ENCODE measurements around the gene STK32C.

Gene STK32C

DNA sequence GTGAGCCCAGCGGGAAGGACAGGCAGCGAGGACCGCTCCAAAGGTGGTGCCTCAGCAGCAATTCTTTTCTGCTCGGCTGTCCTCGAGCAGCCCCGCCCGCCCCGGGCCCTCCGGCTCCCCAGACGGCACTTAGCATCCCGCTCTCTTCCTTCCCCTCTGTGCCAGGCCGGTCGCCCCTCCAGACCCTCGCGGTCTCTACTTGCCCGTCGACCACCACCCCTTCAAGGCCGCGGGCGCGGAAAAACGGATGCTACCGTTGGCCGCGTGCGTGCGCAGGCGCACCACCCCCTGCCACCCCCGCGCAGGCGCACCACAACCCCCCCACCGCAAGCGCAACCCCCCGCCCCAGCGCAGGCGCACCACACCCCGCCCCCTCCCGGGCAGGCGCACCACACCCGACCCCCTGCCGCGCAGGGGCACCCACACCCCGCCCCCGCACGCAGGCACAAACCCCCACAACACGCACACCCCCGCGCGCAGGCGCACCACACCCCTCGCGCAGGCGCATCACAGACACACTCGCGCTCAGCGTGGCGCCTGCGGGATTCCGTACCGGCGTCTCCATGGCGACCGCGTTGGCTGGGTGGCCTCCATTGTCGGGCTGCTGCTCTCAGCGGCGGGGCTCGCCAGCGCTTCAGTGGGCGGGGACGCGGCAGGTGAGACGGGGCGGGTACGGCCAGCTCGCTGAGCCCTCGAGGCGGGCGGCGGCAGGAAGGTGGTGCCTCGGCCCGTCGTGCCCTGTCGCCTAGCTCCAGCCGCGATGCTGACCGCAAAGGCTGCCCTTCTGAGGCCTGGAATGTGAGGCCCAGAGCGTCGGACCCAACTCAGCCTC, 24.1 kb upstream of the STK32C start, which contains the start of gene LRRC27:
Gene LRRC27 (plus strand): TSS at position 593 of the 832 bp plus-strand sequence. CDS start 1,332 bp downstream, outside the sequence.
- Histone ChIP-seq H3K27me3 (ENCODE audit: insufficient read depth, insufficient read length) (no peaks in the 10 kb centered on the region), H3K9ac (ENCODE audit: insufficient read length, low read depth) (peak within 1 kb of the TSS; percentile 95), H3K9me3 (ENCODE audit: insufficient read depth, low read length) (no peaks in the 10 kb centered on the region), H3K4me3 (ENCODE audit: insufficient read length, low read depth) (peak within 1 kb of the TSS; percentile 91), H3K36me3 (ENCODE audit: insufficient read depth, insufficient read length, low read length) (peaks cover 26% of the 10 kb centered on the region), H3K4me1 (ENCODE audit: insufficient read depth, insufficient read length) (peaks cover 4% of the 10 kb centered on the region)
- TF ChIP-seq ZNF274 (IDR thresholded peaks at IDR 0.05; ENCODE audit: low read depth, low read length) (no peak), YY1 (IDR thresholded peaks at IDR 0.05; ENCODE audit: insufficient read depth, insufficient read length) (peak; percentile 43), SUZ12 (IDR thresholded peaks at IDR 0.05; ENCODE audit: extremely low read depth, insufficient read depth, insufficient read length) (no peak)
- DNase-seq (ENCODE audit: low read depth, low spot score): peak; percentile 92

GRCh38 chr10:132330486-132330833, 22.7 kb upstream of the STK32C start:
- DNase-seq (ENCODE audit: low read depth, low spot score): no peak

GRCh38 chr10:132329565-132330485, 22.1 kb upstream of the STK32C start:
- Histone ChIP-seq H3K4me3 (ENCODE audit: insufficient read length, low read depth) (peak overlapping the region; percentile 91), H3K9ac (ENCODE audit: insufficient read length, low read depth) (peak overlapping the region; percentile 50), H3K9me3 (ENCODE audit: insufficient read depth, low read length) (no peaks in the 10 kb centered on the region), H3K36me3 (ENCODE audit: insufficient read depth, insufficient read length, low read length) (peaks cover 36% of the 10 kb centered on the region), H3K4me1 (ENCODE audit: insufficient read depth, insufficient read length) (peaks cover 6% of the 10 kb centered on the region), H3K27me3 (ENCODE audit: insufficient read depth, insufficient read length) (no peaks in the 10 kb centered on the region)
- no peak for DNase-seq (ENCODE audit: low read depth, low spot score)
- TF ChIP-seq ZNF274 (IDR thresholded peaks at IDR 0.05; ENCODE audit: low read depth, low read length) (no peak), YY1 (IDR thresholded peaks at IDR 0.05; ENCODE audit: insufficient read depth, insufficient read length) (no peak), SUZ12 (IDR thresholded peaks at IDR 0.05; ENCODE audit: extremely low read depth, insufficient read depth, insufficient read length) (no peak)

More at GRCh38 chr10:132330486-132330833, 22.7 kb upstream of the STK32C start:
- Histone ChIP-seq H3K9ac (ENCODE audit: insufficient read length, low read depth) (peak overlapping the region; percentile 50), H3K4me1 (ENCODE audit: insufficient read depth, insufficient read length) (peaks cover 6% of the 10 kb centered on the region), H3K9me3 (ENCODE audit: insufficient read depth, low read length) (no peaks in the 10 kb centered on the region), H3K36me3 (ENCODE audit: insufficient read depth, insufficient read length, low read length) (peaks cover 36% of the 10 kb centered on the region), H3K4me3 (ENCODE audit: insufficient read length, low read depth) (peak overlapping the region; percentile 91), H3K27me3 (ENCODE audit: insufficient read depth, insufficient read length) (no peaks in the 10 kb centered on the region)
- TF ChIP-seq SUZ12 (IDR thresholded peaks at IDR 0.05; ENCODE audit: extremely low read depth, insufficient read depth, insufficient read length): no peak
- no peak for TF ChIP-seq ZNF274 (IDR thresholded peaks at IDR 0.05; ENCODE audit: low read depth, low read length)
- no peak for TF ChIP-seq YY1 (IDR thresholded peaks at IDR 0.05; ENCODE audit: insufficient read depth, insufficient read length)

DNA sequence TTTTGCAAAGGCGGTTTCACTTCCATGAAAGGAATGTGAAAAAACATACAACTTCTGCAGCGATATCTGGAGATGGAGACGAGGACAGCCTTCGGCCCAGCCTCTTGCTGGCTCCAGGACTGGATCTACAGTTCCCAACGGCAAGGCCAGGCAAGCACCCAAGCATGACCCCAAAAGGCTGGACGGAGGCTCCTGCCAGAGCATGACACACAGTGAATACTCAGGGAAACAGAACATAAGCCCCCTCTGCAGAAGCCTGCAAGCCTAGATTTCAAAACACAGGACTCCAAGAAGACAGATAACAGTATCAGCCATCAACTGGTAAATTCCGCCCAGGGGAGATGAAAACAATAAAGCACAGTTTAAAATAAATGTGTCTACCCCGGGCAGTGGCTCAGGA, 21.0 kb upstream of the STK32C start:
- H3K9ac ChIP-seq (ENCODE audit: insufficient read length, low read depth): no peak overlapping the region
- H3K4me1 ChIP-seq (ENCODE audit: insufficient read depth, insufficient read length): peaks cover 6% of the 10 kb centered on the region
- no peaks in the 10 kb centered on the region for H3K9me3 ChIP-seq (ENCODE audit: insufficient read depth, low read length)
- H3K4me3 ChIP-seq (ENCODE audit: insufficient read length, low read depth): no peak overlapping the region
- DNase-seq (ENCODE audit: low read depth, low spot score): no peak
- H3K27me3 ChIP-seq (ENCODE audit: insufficient read depth, insufficient read length): no peaks in the 10 kb centered on the region
- no peak for TF ChIP-seq YY1 (IDR thresholded peaks at IDR 0.05; ENCODE audit: insufficient read depth, insufficient read length)
- TF ChIP-seq ZNF274 (IDR thresholded peaks at IDR 0.05; ENCODE audit: low read depth, low read length): no peak
- H3K36me3 ChIP-seq (ENCODE audit: insufficient read depth, insufficient read length, low read length): peaks cover 42% of the 10 kb centered on the region

DNA sequence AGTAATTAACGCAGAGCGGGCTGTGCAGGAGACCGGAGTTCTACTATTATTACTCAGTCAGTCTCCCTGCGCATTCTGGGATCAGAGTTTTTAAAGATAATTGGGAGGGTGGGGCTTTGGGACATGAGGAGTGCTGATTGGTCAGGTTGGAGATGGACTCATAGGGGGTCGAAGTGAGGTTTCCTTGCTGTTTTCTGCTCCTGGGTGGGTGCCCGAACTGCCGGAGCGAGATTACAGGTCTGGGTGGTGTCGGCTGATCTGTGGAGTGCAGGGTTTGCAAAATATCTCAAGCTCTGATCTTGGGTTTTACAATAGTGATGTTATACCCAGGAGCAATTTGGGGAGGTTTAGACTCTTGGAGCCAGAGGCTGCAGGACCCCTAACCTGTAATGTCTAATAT, 20.4 kb upstream of the STK32C start:
- DNase-seq (ENCODE audit: low read depth, low spot score): no peak
- H3K9ac ChIP-seq (ENCODE audit: insufficient read length, low read depth): no peak overlapping the region
- no peaks in the 10 kb centered on the region for H3K9me3 ChIP-seq (ENCODE audit: insufficient read depth, low read length)
- H3K4me1 ChIP-seq (ENCODE audit: insufficient read depth, insufficient read length): peaks cover 2% of the 10 kb centered on the region
- no peak overlapping the region for H3K4me3 ChIP-seq (ENCODE audit: insufficient read length, low read depth)
- H3K27me3 ChIP-seq (ENCODE audit: insufficient read depth, insufficient read length): no peaks in the 10 kb centered on the region
- no peak for TF ChIP-seq ZNF274 (IDR thresholded peaks at IDR 0.05; ENCODE audit: low read depth, low read length)
- TF ChIP-seq SUZ12 (IDR thresholded peaks at IDR 0.05; ENCODE audit: extremely low read depth, insufficient read depth, insufficient read length): no peak
- TF ChIP-seq YY1 (IDR thresholded peaks at IDR 0.05; ENCODE audit: insufficient read depth, insufficient read length): no peak
- H3K36me3 ChIP-seq (ENCODE audit: insufficient read depth, insufficient read length, low read length): peaks cover 42% of the 10 kb centered on the region

DNA sequence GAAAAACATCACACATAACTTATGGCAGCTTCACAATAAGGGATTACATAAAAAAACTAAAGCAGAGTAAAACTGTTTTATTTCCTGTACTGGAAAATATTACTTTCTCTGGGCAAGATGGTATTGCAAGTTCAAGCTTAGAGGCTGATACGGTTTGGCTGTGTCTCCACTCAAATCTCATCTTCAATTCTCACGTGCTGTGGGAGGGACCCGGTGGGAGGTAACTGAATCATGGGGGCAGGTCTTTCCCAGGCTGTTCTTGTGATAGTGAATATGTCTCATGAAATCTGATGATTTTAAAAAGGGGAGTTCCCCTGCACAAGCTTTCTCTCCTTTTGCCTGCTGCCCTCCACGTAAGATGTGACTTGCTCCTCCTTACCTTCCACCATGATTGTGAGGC, 19.2 kb upstream of the STK32C start:
- H3K9ac ChIP-seq (ENCODE audit: insufficient read length, low read depth): no peak overlapping the region
- no peak for TF ChIP-seq SUZ12 (IDR thresholded peaks at IDR 0.05; ENCODE audit: extremely low read depth, insufficient read depth, insufficient read length)
- TF ChIP-seq YY1 (IDR thresholded peaks at IDR 0.05; ENCODE audit: insufficient read depth, insufficient read length): no peak
- no peak for TF ChIP-seq ZNF274 (IDR thresholded peaks at IDR 0.05; ENCODE audit: low read depth, low read length)
- H3K36me3 ChIP-seq (ENCODE audit: insufficient read depth, insufficient read length, low read length): peaks cover 42% of the 10 kb centered on the region

More for the DNA sequence above, 19.2 kb upstream of the STK32C start:
- H3K9me3 ChIP-seq (ENCODE audit: insufficient read depth, low read length): no peaks in the 10 kb centered on the region
- DNase-seq (ENCODE audit: low read depth, low spot score): no peak
- no peaks in the 10 kb centered on the region for H3K27me3 ChIP-seq (ENCODE audit: insufficient read depth, insufficient read length)
- peaks cover 2% of the 10 kb centered on the region for H3K4me1 ChIP-seq (ENCODE audit: insufficient read depth, insufficient read length)
- no peak overlapping the region for H3K4me3 ChIP-seq (ENCODE audit: insufficient read length, low read depth)
